Keratinocyte (primary cell): ENCODE results near the gene ANKFN1.

Source experiments
- CTCF ChIP-seq, 3 experiments: IDR thresholded peaks in 1 of 3; conservative IDR thresholded peaks in 1 of 3; optimal IDR thresholded peaks in 1 of 3; 2 replicates in 2 of 3; 3 replicates in 1 of 3; pipeline versions ENCODE3 to v1.5.1; 2011; ENCODE audit warnings: low read length in 3 of 3, mild to moderate bottlenecking in 3 of 3, moderate library complexity in 2 of 3, control low read depth in 1 of 3, inconsistent platforms in 1 of 3; ENCODE audit not compliant: insufficient read depth in 2 of 3; ENCODE audit errors: extremely low read depth in 1 of 3
- EZH2 ChIP-seq: IDR thresholded peaks from one replicate; pipeline ENCODE4 v1.6.1; 2012; ENCODE audit warnings: inconsistent platforms, mild to moderate bottlenecking, low read length, moderate library complexity

DNA sequence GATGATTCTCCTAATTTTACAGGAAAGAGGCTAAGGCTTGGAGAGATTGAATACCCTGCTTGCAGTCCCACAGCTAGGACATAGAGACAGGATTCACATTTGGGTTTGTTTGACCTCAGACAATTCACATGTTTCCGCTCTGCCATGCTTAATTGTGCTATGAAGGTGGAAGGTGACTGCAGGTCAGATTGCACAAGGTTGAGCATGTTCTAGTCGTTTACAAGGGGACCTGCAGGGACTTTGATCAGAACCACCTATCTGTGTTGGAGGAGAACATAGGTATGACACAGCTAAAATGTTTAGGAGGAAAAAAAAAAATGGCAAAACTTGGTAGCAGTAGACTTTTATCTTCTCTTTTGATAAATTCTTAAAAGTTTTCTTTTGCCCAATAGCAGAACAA is 4.9 kb upstream of the ANKFN1 start:
- no peak for TF ChIP-seq CTCF (optimal IDR thresholded peaks at IDR 0.05 in 1 of 3, IDR thresholded peaks at IDR 0.05 in 1 of 3, conservative IDR thresholded peaks at IDR 0.05 in 1 of 3; ENCODE audit: extremely low read depth in 1 of 3, insufficient read depth in 2 of 3, low read length in 3 of 3)
- TF ChIP-seq EZH2 = no peak
